DOHH2 (cell line): ENCODE results near the gene NDUFA12.

Source experiments
- H3F3A ChIP-seq: fragments of 200-600 bp; sonication (generic), shearing (Covaris generic); 2 replicates; pipeline ENCODE4 v1.6.0; 2016; ENCODE audit warnings: antibody characterized with exemption, mild to moderate bottlenecking; ENCODE audit not compliant: control insufficient read depth, insufficient read depth
- H3K27ac ChIP-seq: fragments of 200-600 bp; sonication (generic); 2 replicates; pipeline ENCODE4 v1.5.1; 2014; ENCODE audit warnings: low read depth, mild to moderate bottlenecking, low read length, moderate library complexity
- H3K27me3 ChIP-seq: fragments of 200-600 bp; sonication (generic); 2 replicates; pipeline ENCODE4 v1.6.1; 2014; ENCODE audit warnings: mild to moderate bottlenecking, low read length, mixed read lengths; ENCODE audit not compliant: control insufficient read depth
- H3K36me3 ChIP-seq: fragments of 200-600 bp; sonication (generic); 2 replicates; pipeline ENCODE4 v1.6.1; 2014; ENCODE audit warnings: mild to moderate bottlenecking, low read length, moderate library complexity, mixed read lengths; ENCODE audit not compliant: control insufficient read depth
- H3K4me1 ChIP-seq: fragments of 200-600 bp; sonication (generic); 2 replicates; pipeline ENCODE4 v1.6.1; 2014; ENCODE audit warnings: mild to moderate bottlenecking, low read length, mixed read lengths; ENCODE audit not compliant: control insufficient read depth
- H3K4me2 ChIP-seq: fragments of 200-600 bp; sonication (generic); 2 replicates; pipeline ENCODE4 v1.6.0; 2014; ENCODE audit warnings: mild to moderate bottlenecking, low read length, moderate library complexity
- H3K4me3 ChIP-seq: fragments of 200-600 bp; sonication (generic); 2 replicates; pipeline ENCODE4 v1.5.1; 2014; ENCODE audit warnings: mild to moderate bottlenecking, low read length, mixed read lengths
- H3K79me2 ChIP-seq: fragments of 200-600 bp; sonication (generic); 2 replicates; pipeline ENCODE4 v1.6.1; 2014; ENCODE audit warnings: mild to moderate bottlenecking, low read length, mixed read lengths; ENCODE audit not compliant: control insufficient read depth
- H3K9me2 ChIP-seq: fragments of 200-600 bp; sonication (generic); replicated peaks from 2 replicates; pipeline ENCODE4 v1.6.1; 2014; ENCODE audit warnings: mild to moderate bottlenecking, low read length, mixed read lengths; ENCODE audit not compliant: control insufficient read depth
- H3K9me3 ChIP-seq: fragments of 200-600 bp; sonication (generic); 2 replicates; pipeline ENCODE4 v1.6.1; 2014; ENCODE audit warnings: antibody characterized with exemption, low read length, mixed read lengths; ENCODE audit not compliant: control insufficient read depth, insufficient read depth
- H4K20me1 ChIP-seq: fragments of 200-600 bp; sonication (generic); 2 replicates; pipeline ENCODE4 v1.6.0; 2014; ENCODE audit warnings: low read depth, mild to moderate bottlenecking, antibody characterized with exemption, low read length, moderate library complexity; ENCODE audit not compliant: control insufficient read depth, insufficient read depth
- EZH2phosphoT487 ChIP-seq: fragments of 200-600 bp; sonication (generic); IDR thresholded peaks from 2 replicates; pipeline ENCODE4 v1.6.1; 2017; ENCODE audit warnings: borderline replicate concordance, mild to moderate bottlenecking, antibody characterized with exemption, low read length, moderate library complexity, mixed read lengths
- TF ChIP-seq, protein P1 (sequence below): fragments of 200-600 bp; sonication (generic); IDR thresholded peaks from one replicate; pipeline ENCODE4 v1.5.1; 2014; ENCODE audit warnings: antibody characterized with exemption, mild to moderate bottlenecking, low read depth, low read length; ENCODE audit not compliant: poor library complexity, severe bottlenecking

Gene NDUFA12

DNA sequence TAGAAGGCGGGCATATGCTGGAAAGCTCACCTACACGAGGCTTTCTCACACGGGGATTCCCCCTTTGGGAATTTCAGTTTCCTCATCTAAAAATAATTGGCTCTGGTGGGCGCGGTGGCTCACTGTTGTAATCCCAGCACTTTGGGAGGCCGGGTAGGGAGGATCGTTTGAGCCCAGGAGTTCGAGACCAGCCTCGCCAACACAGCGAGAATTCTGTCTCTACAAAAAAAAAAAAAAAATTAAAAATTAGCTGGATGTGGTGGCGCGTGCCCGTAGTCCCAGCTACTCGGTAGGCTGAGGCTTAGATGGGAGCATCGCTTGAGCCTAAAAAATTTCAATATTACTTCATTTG, 400 bp upstream of the NDUFA12 start:
- Histone ChIP-seq H4K20me1 (no peaks in the 10 kb centered on the region), H3K4me1 (peaks cover 23% of the 10 kb centered on the region), H3K4me2 (peak overlapping the region; percentile 72), H3K36me3 (peaks cover 27% of the 10 kb centered on the region), H3K9me2 (no peaks in the 10 kb centered on the region), H3K27ac (no peak overlapping the region), H3K9me3 (peaks cover 18% of the 10 kb centered on the region), H3K79me2 (peaks cover 42% of the 10 kb centered on the region), H3F3A (0 out of 2 replicates have a peak, but pooled peaks cover 4% of the 10 kb centered on the region), H3K27me3 (no peaks in the 10 kb centered on the region), H3K4me3 (peak overlapping the region; percentile 90)
- TF ChIP-seq EZH2phosphoT487 = no peak
- TF ChIP-seq, protein P1, sequence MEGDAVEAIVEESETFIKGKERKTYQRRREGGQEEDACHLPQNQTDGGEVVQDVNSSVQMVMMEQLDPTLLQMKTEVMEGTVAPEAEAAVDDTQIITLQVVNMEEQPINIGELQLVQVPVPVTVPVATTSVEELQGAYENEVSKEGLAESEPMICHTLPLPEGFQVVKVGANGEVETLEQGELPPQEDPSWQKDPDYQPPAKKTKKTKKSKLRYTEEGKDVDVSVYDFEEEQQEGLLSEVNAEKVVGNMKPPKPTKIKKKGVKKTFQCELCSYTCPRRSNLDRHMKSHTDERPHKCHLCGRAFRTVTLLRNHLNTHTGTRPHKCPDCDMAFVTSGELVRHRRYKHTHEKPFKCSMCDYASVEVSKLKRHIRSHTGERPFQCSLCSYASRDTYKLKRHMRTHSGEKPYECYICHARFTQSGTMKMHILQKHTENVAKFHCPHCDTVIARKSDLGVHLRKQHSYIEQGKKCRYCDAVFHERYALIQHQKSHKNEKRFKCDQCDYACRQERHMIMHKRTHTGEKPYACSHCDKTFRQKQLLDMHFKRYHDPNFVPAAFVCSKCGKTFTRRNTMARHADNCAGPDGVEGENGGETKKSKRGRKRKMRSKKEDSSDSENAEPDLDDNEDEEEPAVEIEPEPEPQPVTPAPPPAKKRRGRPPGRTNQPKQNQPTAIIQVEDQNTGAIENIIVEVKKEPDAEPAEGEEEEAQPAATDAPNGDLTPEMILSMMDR = no peak

DNA sequence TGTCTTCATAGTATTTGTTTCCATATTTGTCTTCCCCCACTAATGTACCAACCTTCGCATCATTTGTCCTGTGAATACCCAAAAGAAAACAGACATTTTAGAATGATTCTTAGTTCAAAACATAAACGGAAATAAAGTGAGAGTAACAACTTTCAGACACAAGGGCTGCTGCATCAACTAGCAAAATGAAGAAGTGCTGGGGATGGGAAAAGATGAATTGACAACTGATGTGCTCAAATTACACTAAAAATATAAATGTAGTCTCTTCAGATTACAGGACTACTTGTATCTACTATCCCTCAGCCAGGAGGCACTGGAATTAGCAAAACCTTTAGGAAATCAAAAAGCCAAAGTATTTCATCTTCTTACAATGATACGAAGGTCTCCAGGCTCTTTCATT, 743 bp downstream of the NDUFA12 start:
- Histone ChIP-seq H3K36me3 (peaks cover 30% of the 10 kb centered on the region), H3F3A (0 out of 2 replicates have a peak, but pooled peaks cover 4% of the 10 kb centered on the region), H3K4me3 (peak overlapping the region; percentile 90), H3K27ac (peak overlapping the region; percentile 41), H3K4me1 (peaks cover 34% of the 10 kb centered on the region), H3K4me2 (peak overlapping the region; percentile 72), H4K20me1 (no peaks in the 10 kb centered on the region), H3K27me3 (no peaks in the 10 kb centered on the region), H3K9me2 (no peaks in the 10 kb centered on the region), H3K79me2 (peaks cover 54% of the 10 kb centered on the region), H3K9me3 (peaks cover 7% of the 10 kb centered on the region)
- TF ChIP-seq, protein P1 = no peak
- TF ChIP-seq EZH2phosphoT487 = no peak

DNA sequence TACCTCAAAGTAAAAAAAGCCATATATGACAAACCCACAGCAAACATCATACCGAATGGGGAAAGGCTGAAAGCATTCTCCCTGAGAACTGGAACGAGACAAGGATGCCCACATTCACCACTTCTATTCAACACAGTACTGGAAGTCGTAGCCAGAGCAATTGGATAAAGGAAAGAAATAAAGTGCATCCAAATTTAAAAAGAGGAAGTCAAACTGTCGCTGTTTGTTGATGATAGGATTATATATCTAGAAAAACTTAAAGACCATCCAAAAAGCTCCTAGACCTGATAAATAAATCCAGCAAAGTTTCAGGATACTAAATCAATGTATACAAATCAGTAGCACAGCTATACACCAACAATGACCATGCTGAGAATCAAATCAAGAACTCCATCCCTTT, 5.2 kb downstream of the NDUFA12 start:
- Histone ChIP-seq H3K4me1 (peaks cover 30% of the 10 kb centered on the region), H3K27me3 (no peaks in the 10 kb centered on the region), H3K4me2 (peak overlapping the region; percentile 24), H3K27ac (no peak overlapping the region), H3K79me2 (peaks cover 66% of the 10 kb centered on the region), H4K20me1 (no peaks in the 10 kb centered on the region), H3K4me3 (no peak overlapping the region), H3K36me3 (peaks cover 53% of the 10 kb centered on the region), H3K9me2 (no peaks in the 10 kb centered on the region), H3K9me3 (no peaks in the 10 kb centered on the region), H3F3A (no peaks in the 10 kb centered on the region)
- TF ChIP-seq, protein P1 = no peak
- TF ChIP-seq EZH2phosphoT487 = no peak

DNA sequence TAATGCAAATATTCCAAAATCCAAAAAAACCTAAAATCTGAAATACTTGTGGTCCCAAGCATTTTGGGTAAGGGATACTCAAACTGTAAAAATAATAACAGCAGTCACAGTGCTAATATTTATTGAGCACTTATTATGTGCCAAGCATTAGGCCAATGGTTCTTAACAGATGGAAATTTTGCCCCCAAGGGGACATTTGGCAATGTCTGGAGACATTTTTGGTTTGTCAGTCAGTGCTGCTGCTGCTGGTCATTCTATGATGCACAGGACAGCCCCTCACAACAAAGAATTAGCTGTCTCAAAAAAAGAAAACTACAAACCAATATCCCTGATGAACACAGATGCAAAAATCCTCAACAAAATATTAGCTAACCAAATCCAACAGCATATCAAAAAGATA, 5.8 kb downstream of the NDUFA12 start:
- no peaks in the 10 kb centered on the region for H3K27me3 ChIP-seq
- peaks cover 30% of the 10 kb centered on the region for H3K4me1 ChIP-seq
- no peak for TF ChIP-seq EZH2phosphoT487
- TF ChIP-seq, protein P1 = no peak
- H3K9me2 ChIP-seq = no peaks in the 10 kb centered on the region
- no peak overlapping the region for H3K4me2 ChIP-seq
- no peak overlapping the region for H3K4me3 ChIP-seq
- H3K9me3 ChIP-seq = no peaks in the 10 kb centered on the region
- no peaks in the 10 kb centered on the region for H4K20me1 ChIP-seq
- peaks cover 53% of the 10 kb centered on the region for H3K36me3 ChIP-seq
- no peaks in the 10 kb centered on the region for H3F3A ChIP-seq
- no peak overlapping the region for H3K27ac ChIP-seq
- H3K79me2 ChIP-seq = peaks cover 60% of the 10 kb centered on the region
